IPS-15b (cell line): Measurements from ENCODE around the gene CYP3A4.
"Not testable (repeated sequence)": the region's sequence is repeated elsewhere in the genome, so short reads cannot be mapped to it uniquely, and the experiment has no call there.

Source experiments
- H3K27me3 ChIP-seq: one replicate; pipeline ENCODE4 v1.6.1; 2013; ENCODE audit warnings: low read length; ENCODE audit not compliant: control insufficient read depth, insufficient read depth
- H3K36me3 ChIP-seq: one replicate; pipeline ENCODE4 v1.6.1; 2013; ENCODE audit warnings: low read length; ENCODE audit not compliant: control insufficient read depth, insufficient read depth
- H3K4me1 ChIP-seq: one replicate; pipeline ENCODE4 v1.6.1; 2013; ENCODE audit warnings: mild to moderate bottlenecking, low read length; ENCODE audit not compliant: control insufficient read depth, insufficient read depth
- H3K4me3 ChIP-seq: one replicate; pipeline ENCODE4 v1.5.1; 2013; ENCODE audit warnings: low read depth, low read length
- H3K9ac ChIP-seq: one replicate; pipeline ENCODE4 v1.6.1; 2013; ENCODE audit warnings: low read depth, mild to moderate bottlenecking, low read length
- H3K9me3 ChIP-seq: one replicate; pipeline ENCODE4 v1.6.1; 2013; ENCODE audit warnings: mild to moderate bottlenecking, low read length; ENCODE audit not compliant: control insufficient read depth, insufficient read depth

CYP3A4 gene

GRCh38 chr7:99769494-99769893 lies 14.5 kb downstream of the CYP3A4 start:
- H3K9ac ChIP-seq, H3K36me3 ChIP-seq, H3K4me1 ChIP-seq, H3K9me3 ChIP-seq, H3K27me3 ChIP-seq, H3K4me3 ChIP-seq: not testable (repeated sequence)

- H3K4me3 ChIP-seq = no peak overlapping the region
- H3K36me3 ChIP-seq = no peaks in the 10 kb centered on the region
- no peaks in the 10 kb centered on the region for H3K9me3 ChIP-seq
- H3K9ac ChIP-seq = no peak overlapping the region
- H3K4me1 ChIP-seq = no peaks in the 10 kb centered on the region
- no peaks in the 10 kb centered on the region for H3K27me3 ChIP-seq
Observed at GRCh38 chr7:99768471-99768870, 15.5 kb downstream of the CYP3A4 start.

- Histone ChIP-seq H3K9me3 (no peaks in the 10 kb centered on the region), H3K4me1 (no peaks in the 10 kb centered on the region), H3K27me3 (no peaks in the 10 kb centered on the region), H3K9ac (no peak overlapping the region), H3K36me3 (no peaks in the 10 kb centered on the region), H3K4me3 (no peak overlapping the region)
Observed at GRCh38 chr7:99767662-99768061, 16.3 kb downstream of the CYP3A4 start.

- Histone ChIP-seq H3K4me3 (no peak overlapping the region), H3K27me3 (no peaks in the 10 kb centered on the region), H3K9me3 (no peaks in the 10 kb centered on the region), H3K9ac (no peak overlapping the region), H3K36me3 (no peaks in the 10 kb centered on the region), H3K4me1 (no peaks in the 10 kb centered on the region)
Observed at GRCh38 chr7:99766484-99767099, 17.4 kb downstream of the CYP3A4 start.

- no peak overlapping the region for H3K9ac ChIP-seq
- no peaks in the 10 kb centered on the region for H3K9me3 ChIP-seq
Observed at GRCh38 chr7:99764478-99764877, 19.5 kb downstream of the CYP3A4 start.

GRCh38 chr7:99762680-99763327 lies 21.2 kb downstream of the CYP3A4 start:
- no peak overlapping the region for H3K9ac ChIP-seq
- no peaks in the 10 kb centered on the region for H3K36me3 ChIP-seq
- H3K4me1 ChIP-seq = no peaks in the 10 kb centered on the region
- H3K27me3 ChIP-seq = no peaks in the 10 kb centered on the region
- H3K9me3 ChIP-seq = no peaks in the 10 kb centered on the region
- H3K4me3 ChIP-seq = no peak overlapping the region

More at GRCh38 chr7:99764478-99764877, 19.5 kb downstream of the CYP3A4 start:
- H3K36me3 ChIP-seq = no peaks in the 10 kb centered on the region
- no peaks in the 10 kb centered on the region for H3K27me3 ChIP-seq
- no peak overlapping the region for H3K4me3 ChIP-seq
- H3K4me1 ChIP-seq = no peaks in the 10 kb centered on the region

GRCh38 chr7:99755085-99755484 lies 28.9 kb downstream of the CYP3A4 start:
- Histone ChIP-seq H3K4me1 (peaks cover 4% of the 10 kb centered on the region), H3K4me3 (no peak overlapping the region), H3K9me3 (no peaks in the 10 kb centered on the region), H3K27me3 (no peaks in the 10 kb centered on the region), H3K36me3 (no peaks in the 10 kb centered on the region), H3K9ac (no peak overlapping the region)

GRCh38 chr7:99752356-99752755 lies 31.6 kb downstream of the CYP3A4 start:
- Histone ChIP-seq H3K9ac (no peak overlapping the region), H3K4me1 (peaks cover 4% of the 10 kb centered on the region), H3K9me3 (no peaks in the 10 kb centered on the region), H3K27me3 (no peaks in the 10 kb centered on the region), H3K36me3 (no peaks in the 10 kb centered on the region), H3K4me3 (no peak overlapping the region)

GRCh38 chr7:99751322-99752052 lies 32.5 kb downstream of the CYP3A4 start:
- H3K4me3 ChIP-seq, H3K36me3 ChIP-seq, H3K27me3 ChIP-seq, H3K4me1 ChIP-seq, H3K9me3 ChIP-seq, H3K9ac ChIP-seq: not testable (repeated sequence)

- H3K4me3 ChIP-seq = no peak overlapping the region
- H3K36me3 ChIP-seq = no peaks in the 10 kb centered on the region
- H3K4me1 ChIP-seq = peaks cover 4% of the 10 kb centered on the region
- H3K27me3 ChIP-seq = no peaks in the 10 kb centered on the region
- H3K9ac ChIP-seq = no peak overlapping the region
- no peaks in the 10 kb centered on the region for H3K9me3 ChIP-seq
Observed at GRCh38 chr7:99748846-99749579, 35.0 kb downstream of the CYP3A4 start.

GRCh38 chr7:99746915-99747314 lies 37.1 kb downstream of the CYP3A4 start:
- H3K9ac ChIP-seq, H3K36me3 ChIP-seq, H3K9me3 ChIP-seq, H3K4me1 ChIP-seq, H3K27me3 ChIP-seq, H3K4me3 ChIP-seq: not testable (repeated sequence)
